Measurements from ENCODE around the gene CHAF1B.

CHAF1B gene

GRCh38 chr21:36428761-36429432 is 43.7 kb downstream of the CHAF1B start:
- DNase-seq: peak in 1 of 2 experiments; percentile 7

GRCh38 chr21:36429947-36430546 is 44.9 kb downstream of the CHAF1B start:
- DNase-seq: peak; percentile 91 to 93

- no peak for DNase-seq
These were observed 45.6 kb downstream of the CHAF1B start for GRCh38 chr21:36430841-36431240.

GRCh38 chr21:36431252-36431651 is 46.1 kb downstream of the CHAF1B start:
- DNase-seq: no peak

GRCh38 chr21:36433059-36433709 is 48.0 kb downstream of the CHAF1B start:
- DNase-seq: no peak

- DNase-seq: no peak
These were observed 49.0 kb downstream of the CHAF1B start for GRCh38 chr21:36434144-36434543.

- DNase-seq: no peak
These were observed 51.9 kb downstream of the CHAF1B start for GRCh38 chr21:36436829-36437744.

- DNase-seq: peak in 1 of 2 experiments; percentile 8
These were observed 52.5 kb downstream of the CHAF1B start for GRCh38 chr21:36437745-36438128.

- no peak for DNase-seq
These were observed 56.5 kb downstream of the CHAF1B start for GRCh38 chr21:36441715-36442114.

- no peak for DNase-seq
These were observed 61.1 kb downstream of the CHAF1B start for GRCh38 chr21:36446301-36446700.

GRCh38 chr21:36450511-36450910 is 65.3 kb downstream of the CHAF1B start:
- no peak for DNase-seq

GRCh38 chr21:36451506-36451905 is 66.3 kb downstream of the CHAF1B start:
- DNase-seq: no peak

GRCh38 chr21:36452281-36452825 is 67.2 kb downstream of the CHAF1B start:
- no peak for DNase-seq

GRCh38 chr21:36454093-36454531 is 68.9 kb downstream of the CHAF1B start:
- DNase-seq: no peak

GRCh38 chr21:36454706-36455105 is 69.5 kb downstream of the CHAF1B start:
- no peak for DNase-seq

GRCh38 chr21:36456729-36457414 is 71.7 kb downstream of the CHAF1B start:
- no peak for DNase-seq

- DNase-seq: no peak
These were observed 73.9 kb downstream of the CHAF1B start for GRCh38 chr21:36459098-36459497.

- DNase-seq: no peak
These were observed 75.7 kb downstream of the CHAF1B start for GRCh38 chr21:36460866-36461265.

GRCh38 chr21:36461277-36461917 is 76.2 kb downstream of the CHAF1B start:
- DNase-seq: no peak

- DNase-seq: no peak
These were observed 76.8 kb downstream of the CHAF1B start for GRCh38 chr21:36461918-36462486.

- no peak for DNase-seq
These were observed 78.0 kb downstream of the CHAF1B start for GRCh38 chr21:36463204-36463603.
